A549 (cell line): ENCODE measurements around the gene SFRP5. TPM values are rescaled to one million over a fixed set of nuclear protein-coding genes. Genes with fewer than 3 reads are reported as not detected.

Experiments
- ATAC-seq, 2 experiments: fragments of 200-7000 bp in 1 of 2; fragments of >200 bp in 1 of 2; cut with Nextera tagmentation in 1 of 2; cut with Tn5 transposase in 1 of 2; 3 replicates each; pipeline versions ENCODE4 v1.8.0 to v1.9.1; 2018 to 2020; ENCODE audit warnings: mild to moderate bottlenecking in 1 of 2, moderate library complexity in 1 of 2
- CTCF ChIA-PET: fragments of 300-600 bp; sonication (Branson Sonifier 250); formaldehyde crosslinking; extraction: SDS; loops from one replicate; lab custom pipeline; 2021; ENCODE audit warnings: antibody characterized with exemption, inconsistent platforms; lab: Yijun Ruan, JAX
- POLR2A ChIA-PET: fragments of 350-600 bp; formaldehyde crosslinking; extraction: SDS; loops from one replicate; lab custom pipeline; 2021; ENCODE audit warnings: antibody characterized with exemption, inconsistent platforms; lab: Yijun Ruan, JAX
- DNase-seq, 2 experiments: peaks; one replicate each; pipeline versions ENCODE4 v3.0.0 to v3.0.0-alpha.2; 2011 to 2016; ENCODE audit warnings: low read depth in 1 of 2, low spot score in 1 of 2
- FAIRE-seq: peaks from 2 replicates; lab custom pipeline; 2011; peaks lifted over from hg19 to GRCh38; lab: Jason Lieb, UNC
- H3K27ac ChIP-seq, 2 experiments: fragments of >200 bp; sonication (Bioruptor Twin); formaldehyde crosslinking; 3 replicates each; pipeline ENCODE4 v1.5.1; 2016 to 2017
- H3K4me1 ChIP-seq: fragments of >200 bp; sonication (Bioruptor Twin); formaldehyde crosslinking; 3 replicates; pipeline ENCODE4 v1.6.1; 2016
- H3K4me2 ChIP-seq: fragments of >200 bp; sonication (Bioruptor Twin); formaldehyde crosslinking; 3 replicates; pipeline ENCODE4 v1.6.1; 2016
- H3K4me3 ChIP-seq: fragments of >200 bp; sonication (Bioruptor Twin); formaldehyde crosslinking; 3 replicates; pipeline ENCODE4 v1.5.1; 2016
- H3K9me3 ChIP-seq: fragments of >200 bp; sonication (Bioruptor Twin); formaldehyde crosslinking; 3 replicates; pipeline ENCODE4 v1.6.1; 2016
- CBX8 ChIP-seq: fragments of 200-600 bp; sonication (generic); IDR thresholded peaks from 2 replicates; pipeline ENCODE4 v1.6.1; 2016
- CEBPB ChIP-seq, 2 experiments: fragments of >200 bp in 1 of 2; sonication (Bioruptor Twin) in 1 of 2; formaldehyde crosslinking in 1 of 2; IDR thresholded peaks; 2 replicates each; pipeline ENCODE4 v1.6.1; 2012 to 2016
- CHD2 ChIP-seq: fragments of 150-350 bp; IDR thresholded peaks from 2 replicates; pipeline ENCODE4 v1.6.1; 2014; ENCODE audit warnings: low read length; ENCODE audit not compliant: partially characterized antibody
- CHD4 ChIP-seq: fragments of 200-600 bp; sonication (generic); IDR thresholded peaks from 2 replicates; pipeline ENCODE4 v1.6.1; 2016; ENCODE audit warnings: antibody characterized with exemption, mild to moderate bottlenecking, borderline replicate concordance
- EHF ChIP-seq: fragments of 250-450 bp; sonication (Bioruptor Pico); IDR thresholded peaks from 2 replicates; pipeline ENCODE4 v1.5.0; 2020; ENCODE audit warnings: mild to moderate bottlenecking
- EP300 ChIP-seq, 2 experiments: fragments of >200 bp; sonication (Bioruptor Twin); formaldehyde crosslinking; IDR thresholded peaks; 2 replicates in 1 of 2; 3 replicates in 1 of 2; pipeline ENCODE4 v1.6.1; 2016 to 2017
- GATA3 ChIP-seq: IDR thresholded peaks from 2 replicates; pipeline ENCODE4 v1.6.1; 2012; ENCODE audit warnings: borderline replicate concordance
- HDAC2 ChIP-seq: fragments of 200-600 bp; sonication (generic); IDR thresholded peaks from 2 replicates; pipeline ENCODE4 v1.6.1; 2016
- HOXA7 ChIP-seq: fragments of 250-450 bp; sonication (Bioruptor Pico); IDR thresholded peaks from 2 replicates; pipeline ENCODE4 v1.5.0; 2020; ENCODE audit warnings: mild to moderate bottlenecking, moderate library complexity
- HOXB13 ChIP-seq: fragments of 250-450 bp; sonication (Bioruptor Pico); IDR thresholded peaks from 2 replicates; pipeline ENCODE4 v1.5.0; 2020; ENCODE audit warnings: low read depth, mild to moderate bottlenecking, moderate library complexity
- JUNB ChIP-seq: fragments of >200 bp; sonication (Bioruptor Twin); formaldehyde crosslinking; IDR thresholded peaks from 2 replicates; pipeline ENCODE4 v1.6.1; 2016
- KDM1A ChIP-seq: fragments of 200-600 bp; sonication (generic); IDR thresholded peaks from 2 replicates; pipeline ENCODE4 v1.6.1; 2016; ENCODE audit warnings: low read depth, mild to moderate bottlenecking
- KDM5A ChIP-seq: fragments of 200-600 bp; sonication (generic); IDR thresholded peaks from 2 replicates; pipeline ENCODE4 v1.6.1; 2016; ENCODE audit warnings: antibody characterized with exemption, mild to moderate bottlenecking
- MAFK ChIP-seq: fragments of 450-650 bp; IDR thresholded peaks from 2 replicates; pipeline ENCODE4 v1.6.1; 2014; ENCODE audit not compliant: partially characterized antibody
- MAZ ChIP-seq: fragments of 150-350 bp; IDR thresholded peaks from 2 replicates; pipeline ENCODE4 v1.6.1; 2014; ENCODE audit warnings: antibody characterized with exemption, low read depth, low read length, borderline replicate concordance
- MYC ChIP-seq: IDR thresholded peaks from 2 replicates; pipeline ENCODE4 v1.6.1; 2012; ENCODE audit warnings: mild to moderate bottlenecking, inconsistent platforms, low read length, improper control_type of control experiment, borderline replicate concordance
- NPAS2 ChIP-seq: fragments of 250-450 bp; sonication (Bioruptor Pico); IDR thresholded peaks from 2 replicates; pipeline ENCODE4 v1.8.0; 2022; ENCODE audit warnings: mild to moderate bottlenecking, moderate library complexity, borderline replicate concordance
- POLR2A ChIP-seq: IDR thresholded peaks from 2 replicates; pipeline ENCODE4 v1.6.1; 2012; ENCODE audit warnings: mild to moderate bottlenecking, low read length
- SMC3 ChIP-seq: fragments of >200 bp; sonication (Bioruptor Twin); formaldehyde crosslinking; IDR thresholded peaks from 3 replicates; pipeline ENCODE4 v1.6.1; 2018; ENCODE audit warnings: inconsistent platforms
- SREBF2 ChIP-seq: fragments of 450-650 bp; IDR thresholded peaks from 2 replicates; pipeline ENCODE4 v1.6.1; 2014; ENCODE audit warnings: mild to moderate bottlenecking, moderate library complexity
- TP53 ChIP-seq: fragments of 250-450 bp; sonication (Bioruptor Pico); IDR thresholded peaks from 2 replicates; pipeline ENCODE4 v1.5.0; 2021; ENCODE audit warnings: mild to moderate bottlenecking, moderate library complexity
- ZSCAN20 ChIP-seq: fragments of 250-450 bp; sonication (Bioruptor Pico); IDR thresholded peaks from 2 replicates; pipeline ENCODE4 v1.8.0; 2022; ENCODE audit warnings: mild to moderate bottlenecking, moderate library complexity
- WGBS: methylation state at CpG from one replicate; pipeline ENCODE4 v1.1.6; 2017; ENCODE audit errors: missing lambda C conversion rate; 5-methylcytosine and 5-hydroxymethylcytosine counted together
- polyA plus RNA-seq, 4 experiments: library from polyadenylated mRNA; depleted of rRNA in 3 of 4; stranded (reverse); fragments of >200 nt; fragmentation: RNase III in 1 of 4; extraction: RNeasy Plus Mini Kit Qiagen cat#74134 plus additional on column Dnase treatment in 1 of 4; gene quantifications; 2 replicates in 3 of 4; 3 replicates in 1 of 4; pipeline ENCODE4 v1.2.3, GENCODE V29; 2011 to 2017
- TF ChIP-seq, protein P1 (sequence below): fragments of 200-600 bp; sonication (generic); IDR thresholded peaks from 2 replicates; pipeline ENCODE4 v1.6.1; 2016; ENCODE audit warnings: antibody characterized with exemption, mild to moderate bottlenecking, moderate library complexity
- TF ChIP-seq, protein P2 (sequence below): fragments of >200 bp; sonication (Bioruptor Twin); formaldehyde crosslinking; IDR thresholded peaks from 2 replicates; pipeline ENCODE4 v1.6.1; 2016
- TF ChIP-seq, protein P3 (sequence below): fragments of >200 bp; sonication (Bioruptor Twin); formaldehyde crosslinking; IDR thresholded peaks from 3 replicates; pipeline ENCODE4 v1.6.1; 2016
- TF ChIP-seq, protein P4 (sequence below): IDR thresholded peaks from 2 replicates; pipeline ENCODE4 v1.6.1; 2012
- TF ChIP-seq, protein P5 (sequence below): fragments of 150-350 bp; IDR thresholded peaks from 2 replicates; pipeline ENCODE4 v1.6.1; 2014; ENCODE audit warnings: low read depth, mild to moderate bottlenecking, low read length

The SFRP5 gene
- polyA plus RNA-seq, 2 of the 4 experiments (the other 2 are of a cell fraction) = 0.50 to 1.2 TPM

DNA sequence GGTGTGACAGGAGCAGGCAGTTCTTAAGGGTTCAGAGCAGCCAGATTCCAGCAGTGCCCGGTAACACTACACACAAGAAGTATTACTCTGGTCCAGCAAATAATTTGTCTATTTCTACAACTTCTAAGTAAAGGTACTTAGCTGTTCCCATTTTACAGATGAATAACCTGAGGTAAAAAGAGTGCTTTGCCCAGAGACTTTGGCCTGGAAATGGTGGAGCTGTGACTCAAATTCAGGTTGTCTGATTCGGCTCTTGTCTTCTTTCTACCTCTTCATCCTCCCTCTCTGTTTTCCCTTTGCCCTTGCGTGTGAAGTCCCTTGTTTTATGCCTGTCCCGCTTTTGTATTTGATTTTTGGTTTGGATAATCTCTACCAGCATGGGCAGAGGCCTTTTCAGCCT, 17.1 kb downstream of the SFRP5 start:
- POLR2A ChIA-PET = interaction anchor here (1.4 kb wide), 1 partner anchor 18 kb away, joined by 4 read pairs; the partner anchor contains the start of gene ZFYVE27
- CTCF ChIA-PET = interaction anchor here (1.0 to 3.9 kb wide), 4 partner anchors 10 to 291 kb away, joined by 3 to 18 read pairs (median 10); no protein-coding TSS in a partner anchor
- H3K4me3 ChIP-seq = no peak overlapping the region
- no peaks in the 10 kb centered on the region for H3K9me3 ChIP-seq
- no peak for ATAC-seq
- no peaks in the 10 kb centered on the region for H3K4me1 ChIP-seq
- WGBS = 90% methylated on average over 4 of the region's 4 CpGs
- no peak for FAIRE-seq
- H3K27ac ChIP-seq = no peak overlapping the region
- no peak for DNase-seq
- TF ChIP-seq, protein P1, sequence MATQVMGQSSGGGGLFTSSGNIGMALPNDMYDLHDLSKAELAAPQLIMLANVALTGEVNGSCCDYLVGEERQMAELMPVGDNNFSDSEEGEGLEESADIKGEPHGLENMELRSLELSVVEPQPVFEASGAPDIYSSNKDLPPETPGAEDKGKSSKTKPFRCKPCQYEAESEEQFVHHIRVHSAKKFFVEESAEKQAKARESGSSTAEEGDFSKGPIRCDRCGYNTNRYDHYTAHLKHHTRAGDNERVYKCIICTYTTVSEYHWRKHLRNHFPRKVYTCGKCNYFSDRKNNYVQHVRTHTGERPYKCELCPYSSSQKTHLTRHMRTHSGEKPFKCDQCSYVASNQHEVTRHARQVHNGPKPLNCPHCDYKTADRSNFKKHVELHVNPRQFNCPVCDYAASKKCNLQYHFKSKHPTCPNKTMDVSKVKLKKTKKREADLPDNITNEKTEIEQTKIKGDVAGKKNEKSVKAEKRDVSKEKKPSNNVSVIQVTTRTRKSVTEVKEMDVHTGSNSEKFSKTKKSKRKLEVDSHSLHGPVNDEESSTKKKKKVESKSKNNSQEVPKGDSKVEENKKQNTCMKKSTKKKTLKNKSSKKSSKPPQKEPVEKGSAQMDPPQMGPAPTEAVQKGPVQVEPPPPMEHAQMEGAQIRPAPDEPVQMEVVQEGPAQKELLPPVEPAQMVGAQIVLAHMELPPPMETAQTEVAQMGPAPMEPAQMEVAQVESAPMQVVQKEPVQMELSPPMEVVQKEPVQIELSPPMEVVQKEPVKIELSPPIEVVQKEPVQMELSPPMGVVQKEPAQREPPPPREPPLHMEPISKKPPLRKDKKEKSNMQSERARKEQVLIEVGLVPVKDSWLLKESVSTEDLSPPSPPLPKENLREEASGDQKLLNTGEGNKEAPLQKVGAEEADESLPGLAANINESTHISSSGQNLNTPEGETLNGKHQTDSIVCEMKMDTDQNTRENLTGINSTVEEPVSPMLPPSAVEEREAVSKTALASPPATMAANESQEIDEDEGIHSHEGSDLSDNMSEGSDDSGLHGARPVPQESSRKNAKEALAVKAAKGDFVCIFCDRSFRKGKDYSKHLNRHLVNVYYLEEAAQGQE = no peak
- TF ChIP-seq, protein P2, sequence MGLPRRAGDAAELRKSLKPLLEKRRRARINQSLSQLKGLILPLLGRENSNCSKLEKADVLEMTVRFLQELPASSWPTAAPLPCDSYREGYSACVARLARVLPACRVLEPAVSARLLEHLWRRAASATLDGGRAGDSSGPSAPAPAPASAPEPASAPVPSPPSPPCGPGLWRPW = no peak
- no peak for TF ChIP-seq EP300 (IDR thresholded peaks at IDR 0.05)
- TF ChIP-seq GATA3 = no peak
- no peak for TF ChIP-seq CHD4
- TF ChIP-seq, protein P3, sequence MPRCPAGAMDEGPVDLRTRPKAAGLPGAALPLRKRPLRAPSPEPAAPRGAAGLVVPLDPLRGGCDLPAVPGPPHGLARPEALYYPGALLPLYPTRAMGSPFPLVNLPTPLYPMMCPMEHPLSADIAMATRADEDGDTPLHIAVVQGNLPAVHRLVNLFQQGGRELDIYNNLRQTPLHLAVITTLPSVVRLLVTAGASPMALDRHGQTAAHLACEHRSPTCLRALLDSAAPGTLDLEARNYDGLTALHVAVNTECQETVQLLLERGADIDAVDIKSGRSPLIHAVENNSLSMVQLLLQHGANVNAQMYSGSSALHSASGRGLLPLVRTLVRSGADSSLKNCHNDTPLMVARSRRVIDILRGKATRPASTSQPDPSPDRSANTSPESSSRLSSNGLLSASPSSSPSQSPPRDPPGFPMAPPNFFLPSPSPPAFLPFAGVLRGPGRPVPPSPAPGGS = no peak
- no peak for TF ChIP-seq ZSCAN20 (CRISPR knock-in tag)
- TF ChIP-seq JUNB = no peak
- no peak for TF ChIP-seq MAZ
- no peak for TF ChIP-seq NPAS2 (CRISPR knock-in tag)
- TF ChIP-seq TP53 (CRISPR knock-in tag) = no peak
- TF ChIP-seq, protein P4, sequence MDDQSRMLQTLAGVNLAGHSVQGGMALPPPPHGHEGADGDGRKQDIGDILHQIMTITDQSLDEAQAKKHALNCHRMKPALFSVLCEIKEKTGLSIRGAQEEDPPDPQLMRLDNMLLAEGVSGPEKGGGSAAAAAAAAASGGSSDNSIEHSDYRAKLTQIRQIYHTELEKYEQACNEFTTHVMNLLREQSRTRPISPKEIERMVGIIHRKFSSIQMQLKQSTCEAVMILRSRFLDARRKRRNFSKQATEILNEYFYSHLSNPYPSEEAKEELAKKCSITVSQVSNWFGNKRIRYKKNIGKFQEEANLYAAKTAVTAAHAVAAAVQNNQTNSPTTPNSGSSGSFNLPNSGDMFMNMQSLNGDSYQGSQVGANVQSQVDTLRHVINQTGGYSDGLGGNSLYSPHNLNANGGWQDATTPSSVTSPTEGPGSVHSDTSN = no peak
- no peak for TF ChIP-seq HDAC2
- TF ChIP-seq EHF (CRISPR knock-in tag) = no peak
- TF ChIP-seq SREBF2 = no peak
- TF ChIP-seq, all 56 proteins: peak for 0
- no peak overlapping the region for H3K4me2 ChIP-seq

DNA sequence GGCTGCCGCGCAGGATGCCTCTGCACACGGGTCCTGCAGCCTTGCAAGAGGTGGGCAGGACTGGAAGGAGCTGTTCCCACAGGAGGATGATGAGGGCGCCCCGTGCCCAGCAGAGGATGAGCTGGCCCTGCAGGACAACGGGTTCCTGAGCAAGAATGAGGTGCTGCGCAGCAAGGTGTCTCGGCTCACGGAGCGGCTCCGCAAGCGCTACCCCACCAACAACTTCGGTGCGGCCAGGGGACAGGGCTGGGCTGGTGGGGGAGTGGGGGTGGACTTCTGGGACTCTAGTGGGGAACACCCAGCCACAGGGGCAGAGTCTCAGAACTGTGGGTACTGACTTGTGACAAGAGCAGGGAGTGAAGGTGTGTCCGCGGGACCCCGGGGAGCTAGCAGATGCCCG, 18.8 kb downstream of the SFRP5 start:
- Histone ChIP-seq H3K4me3 (no peak overlapping the region), H3K4me1 (no peaks in the 10 kb centered on the region), H3K27ac (no peak overlapping the region), H3K9me3 (no peaks in the 10 kb centered on the region), H3K4me2 (no peak overlapping the region)
- WGBS = 95% methylated on average over 15 of the region's 18 CpGs
- CTCF ChIA-PET = interaction anchor here (1.2 to 4.6 kb wide), 5 partner anchors 12 to 289 kb away, joined by 4 to 19 read pairs (median 11); no protein-coding TSS in a partner anchor
- no peak for FAIRE-seq
- ATAC-seq = no peak
- no peak for DNase-seq
- TF ChIP-seq KDM1A (no peak), MYC (no peak)
- POLR2A ChIA-PET = no interaction called here

DNA sequence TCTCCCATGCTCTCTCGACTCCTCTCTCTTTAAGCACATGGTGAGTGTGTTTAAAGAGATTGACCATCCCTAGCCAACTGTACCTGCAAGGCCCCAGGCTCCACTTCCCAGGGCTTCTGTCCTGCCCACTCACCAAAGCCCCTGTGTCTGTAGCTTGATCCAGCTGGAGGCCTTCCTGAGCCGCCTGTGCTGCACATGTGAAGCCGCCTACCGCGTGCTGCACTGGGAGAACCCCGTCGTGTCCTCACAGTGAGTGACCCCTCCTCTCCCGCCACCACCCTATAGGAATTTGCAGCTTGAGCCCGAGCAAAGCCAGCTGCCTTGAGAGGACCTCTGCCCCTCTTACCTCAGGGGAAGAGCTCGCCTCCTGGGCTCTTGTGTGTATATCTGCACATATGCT, 23.7 kb downstream of the SFRP5 start:
- ChIA-PET CTCF (interaction anchor here (0.9 to 5.1 kb wide), 10 partner anchors 11 to 121 kb away, joined by 3 to 46 read pairs (median 7); partner anchors contain the start of gene SFRP5), POLR2A (no interaction called here)
- no peak for FAIRE-seq
- no peak; a peak in 1 of 6 replicates for ATAC-seq
- Histone ChIP-seq H3K4me1 (no peaks in the 10 kb centered on the region), H3K27ac (no peak overlapping the region), H3K4me2 (no peak overlapping the region), H3K4me3 (no peak overlapping the region), H3K9me3 (no peaks in the 10 kb centered on the region)
- 97% methylated on average over 10 of the region's 10 CpGs for whole genome bisulfite sequencing
- no peak for DNase-seq
- no peak for TF ChIP-seq CHD2
- TF ChIP-seq CEBPB (IDR thresholded peaks at IDR 0.05) = no peak
- TF ChIP-seq ZSCAN20 (CRISPR knock-in tag) = no peak
- no peak for TF ChIP-seq MAFK
- TF ChIP-seq, protein P2 = no peak
- TF ChIP-seq SMC3 = no peak
- TF ChIP-seq NPAS2 (CRISPR knock-in tag) = no peak
- no peak for TF ChIP-seq POLR2A
- TF ChIP-seq KDM5A = no peak
- TF ChIP-seq HOXA7 = no peak
- TF ChIP-seq HOXB13 (CRISPR knock-in tag) = no peak
- TF ChIP-seq, protein P4 = no peak
- TF ChIP-seq CBX8 = no peak
- no peak for TF ChIP-seq HDAC2
- TF ChIP-seq, protein P5, sequence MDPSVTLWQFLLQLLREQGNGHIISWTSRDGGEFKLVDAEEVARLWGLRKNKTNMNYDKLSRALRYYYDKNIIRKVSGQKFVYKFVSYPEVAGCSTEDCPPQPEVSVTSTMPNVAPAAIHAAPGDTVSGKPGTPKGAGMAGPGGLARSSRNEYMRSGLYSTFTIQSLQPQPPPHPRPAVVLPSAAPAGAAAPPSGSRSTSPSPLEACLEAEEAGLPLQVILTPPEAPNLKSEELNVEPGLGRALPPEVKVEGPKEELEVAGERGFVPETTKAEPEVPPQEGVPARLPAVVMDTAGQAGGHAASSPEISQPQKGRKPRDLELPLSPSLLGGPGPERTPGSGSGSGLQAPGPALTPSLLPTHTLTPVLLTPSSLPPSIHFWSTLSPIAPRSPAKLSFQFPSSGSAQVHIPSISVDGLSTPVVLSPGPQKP = no peak
